A673 (cell line): Measurements from ENCODE around the gene C13orf46. TPM values are rescaled to one million over a fixed set of nuclear protein-coding genes. Genes with fewer than 3 reads are reported as not detected.

Source experiments
- BruUV-seq: library from RNA; stranded (reverse); fragments of 400-500 nt; replicated peaks from 2 replicates; lab custom pipeline; 2021; lab: Mats Ljungman, UMichigan
- CTCF ChIA-PET: fragments of 300-600 bp; sonication (Branson Sonifier 250); formaldehyde crosslinking; loops from one replicate; lab custom pipeline; 2022; ENCODE audit warnings: antibody characterized with exemption; lab: Charles Lee
- POLR2A ChIA-PET: fragments of 300-600 bp; sonication (Branson Sonifier 250); formaldehyde crosslinking; loops from one replicate; lab custom pipeline; 2022; ENCODE audit warnings: antibody characterized with exemption; ENCODE audit not compliant: low non-redundant PET; lab: Charles Lee
- DNase-seq: peaks from one replicate; pipeline ENCODE4 v3.0.0-alpha.2; 2015; ENCODE audit warnings: low spot score
- H3K27ac ChIP-seq: fragments of 200-600 bp; sonication (generic); 2 replicates; pipeline ENCODE4 v1.5.1; 2016; ENCODE audit warnings: mixed run types, low read depth, mild to moderate bottlenecking, mixed read lengths, antibody characterized with exemption, low read length; ENCODE audit not compliant: poor library complexity, severe bottlenecking
- H3K27me3 ChIP-seq: fragments of 200-600 bp; sonication (generic); replicated peaks from 2 replicates; pipeline ENCODE4 v1.6.1; 2017; ENCODE audit warnings: mixed run types, low read depth, mild to moderate bottlenecking, mixed read lengths, antibody characterized with exemption, low read length; ENCODE audit not compliant: insufficient read depth, poor library complexity
- H3K36me3 ChIP-seq: fragments of 200-600 bp; sonication (generic); 2 replicates; pipeline ENCODE4 v1.6.1; 2016; ENCODE audit warnings: mixed run types, mild to moderate bottlenecking, mixed read lengths, antibody characterized with exemption, low read length; ENCODE audit not compliant: insufficient read depth, poor library complexity, severe bottlenecking
- H3K4me1 ChIP-seq: fragments of 200-600 bp; sonication (generic); 2 replicates; pipeline ENCODE4 v1.6.1; 2017; ENCODE audit warnings: mixed run types, mild to moderate bottlenecking, mixed read lengths, antibody characterized with exemption, low read length; ENCODE audit not compliant: insufficient read depth, poor library complexity, severe bottlenecking
- H3K4me3 ChIP-seq: fragments of 200-600 bp; sonication (generic); 2 replicates; pipeline ENCODE4 v1.5.1; 2016; ENCODE audit warnings: low read depth, mixed run types, mild to moderate bottlenecking, mixed read lengths, low read length; ENCODE audit not compliant: poor library complexity, severe bottlenecking
- H3K9me3 ChIP-seq: fragments of 200-600 bp; sonication (generic); 2 replicates; pipeline ENCODE4 v1.6.1; 2016; ENCODE audit warnings: mixed run types, low read depth, mild to moderate bottlenecking, mixed read lengths, antibody characterized with exemption, low read length; ENCODE audit not compliant: poor library complexity, severe bottlenecking
- EZH2 ChIP-seq: fragments of 200-600 bp; sonication (generic); IDR thresholded peaks from 2 replicates; pipeline ENCODE4 v1.6.1; 2017; ENCODE audit warnings: borderline replicate concordance, low read depth, mild to moderate bottlenecking, mixed read lengths, antibody characterized with exemption, low read length; ENCODE audit not compliant: poor library complexity, severe bottlenecking
- intact Hi-C: fragments of 100-400 bp; cut with micrococcal nuclease; formaldehyde crosslinking; loops from one replicate; pipeline ENCODE4 v1.10.0; 2022; ENCODE audit not compliant: unreplicated experiment
- total RNA-seq: library from RNA; stranded (reverse); gene quantifications from 2 replicates; pipeline ENCODE4 v1.2.3, GENCODE V29; 2021
- TF ChIP-seq, protein P1 (sequence below): fragments of 300-800, 200-600 bp; sonication (generic); conservative IDR thresholded peaks from 2 replicates; pipeline ENCODE4 v1.5.1; 2017; ENCODE audit warnings: low read depth, mild to moderate bottlenecking, antibody characterized with exemption, low read length, moderate library complexity, mixed read lengths

Gene C13orf46
- total RNA-seq, 1 experiment from 2014 or later: 3.6 TPM

DNA sequence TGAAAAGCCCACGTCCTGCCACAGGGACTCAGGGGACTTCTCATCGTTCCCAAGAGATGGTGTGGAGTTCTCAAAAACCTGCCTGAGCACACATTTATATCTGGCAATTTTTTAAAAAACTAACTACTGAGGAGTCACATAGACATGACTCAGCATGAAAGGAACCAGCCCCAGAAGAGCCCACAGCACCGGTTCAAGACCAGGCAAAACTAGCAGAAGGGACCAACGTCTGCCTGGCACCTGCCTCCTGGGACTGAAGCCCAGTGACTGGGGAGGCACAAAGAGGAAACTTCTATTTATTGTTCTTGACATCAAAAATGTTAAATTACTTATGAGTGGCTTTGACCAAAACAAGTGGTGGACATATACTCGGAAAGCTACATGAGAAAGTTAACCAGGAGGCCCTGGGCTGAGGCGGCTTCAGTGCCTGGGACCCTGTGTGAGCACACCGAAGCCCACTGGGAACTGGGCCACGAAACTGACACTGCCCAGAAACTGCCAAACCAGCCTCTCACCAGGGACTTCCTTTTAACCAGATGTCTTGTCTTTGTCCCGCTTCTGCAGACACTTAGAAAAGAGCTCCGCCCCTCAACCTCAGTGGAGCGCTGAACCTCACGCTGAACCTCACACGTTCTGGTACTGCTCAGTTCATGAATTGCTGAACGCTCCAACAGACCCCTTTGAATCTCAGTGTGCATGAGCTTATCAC is 25.7 kb downstream of the C13orf46 start:
- DNase-seq: peak; percentile 49
- Histone ChIP-seq H3K27me3 (no peaks in the 10 kb centered on the region), H3K36me3 (no peaks in the 10 kb centered on the region), H3K4me3 (no peak overlapping the region), H3K9me3 (no peaks in the 10 kb centered on the region), H3K4me1 (peaks cover 10% of the 10 kb centered on the region), H3K27ac (no peak overlapping the region)
- intact Hi-C loops: no loop called here
- ChIA-PET POLR2A (no interaction called here), CTCF (no interaction called here)
- no TSS peak for BruUV-seq
- TF ChIP-seq EZH2: no peak
- TF ChIP-seq, protein P1, sequence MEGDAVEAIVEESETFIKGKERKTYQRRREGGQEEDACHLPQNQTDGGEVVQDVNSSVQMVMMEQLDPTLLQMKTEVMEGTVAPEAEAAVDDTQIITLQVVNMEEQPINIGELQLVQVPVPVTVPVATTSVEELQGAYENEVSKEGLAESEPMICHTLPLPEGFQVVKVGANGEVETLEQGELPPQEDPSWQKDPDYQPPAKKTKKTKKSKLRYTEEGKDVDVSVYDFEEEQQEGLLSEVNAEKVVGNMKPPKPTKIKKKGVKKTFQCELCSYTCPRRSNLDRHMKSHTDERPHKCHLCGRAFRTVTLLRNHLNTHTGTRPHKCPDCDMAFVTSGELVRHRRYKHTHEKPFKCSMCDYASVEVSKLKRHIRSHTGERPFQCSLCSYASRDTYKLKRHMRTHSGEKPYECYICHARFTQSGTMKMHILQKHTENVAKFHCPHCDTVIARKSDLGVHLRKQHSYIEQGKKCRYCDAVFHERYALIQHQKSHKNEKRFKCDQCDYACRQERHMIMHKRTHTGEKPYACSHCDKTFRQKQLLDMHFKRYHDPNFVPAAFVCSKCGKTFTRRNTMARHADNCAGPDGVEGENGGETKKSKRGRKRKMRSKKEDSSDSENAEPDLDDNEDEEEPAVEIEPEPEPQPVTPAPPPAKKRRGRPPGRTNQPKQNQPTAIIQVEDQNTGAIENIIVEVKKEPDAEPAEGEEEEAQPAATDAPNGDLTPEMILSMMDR: no peak

DNA sequence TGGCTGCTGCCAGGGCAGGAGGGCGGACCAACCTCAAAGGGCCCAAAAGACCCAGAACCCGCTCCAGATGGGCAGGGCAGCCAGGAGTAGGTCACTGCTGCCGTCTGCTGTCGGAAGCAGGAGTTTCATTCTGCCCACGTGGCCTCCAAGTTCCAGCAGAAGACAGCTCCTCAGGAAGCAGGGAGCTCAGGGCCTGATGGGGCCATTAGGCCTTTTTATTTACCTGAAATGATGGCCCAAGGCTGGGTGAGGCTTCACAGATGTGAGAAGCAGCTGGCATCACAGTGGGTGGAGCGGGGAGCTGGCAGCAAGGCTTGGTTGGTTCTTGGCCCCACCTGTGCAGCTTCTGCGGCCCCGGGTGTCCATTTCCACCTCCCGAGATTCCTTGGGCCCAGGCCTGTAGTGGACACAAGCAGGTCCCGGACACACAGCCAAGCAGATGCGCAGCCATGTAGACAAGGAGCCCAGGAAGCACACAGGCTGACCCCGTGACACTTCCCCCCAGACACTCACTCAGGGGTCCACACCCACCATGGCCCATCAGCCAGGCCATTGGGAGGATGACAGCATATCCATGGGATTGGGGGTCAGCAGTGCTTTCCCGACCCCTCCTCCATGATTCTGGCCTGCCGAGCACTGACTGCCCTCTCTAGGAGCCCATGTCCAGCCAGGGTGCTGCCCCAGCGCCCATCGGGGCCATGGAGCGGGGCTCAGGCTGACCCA is 26.4 kb downstream of the C13orf46 start:
- Histone ChIP-seq H3K4me1 (peaks cover 10% of the 10 kb centered on the region), H3K27me3 (no peaks in the 10 kb centered on the region), H3K9me3 (no peaks in the 10 kb centered on the region), H3K4me3 (no peak overlapping the region), H3K27ac (no peak overlapping the region), H3K36me3 (no peaks in the 10 kb centered on the region)
- CTCF ChIA-PET: no interaction called here
- intact Hi-C loops: no loop called here
- POLR2A ChIA-PET: no interaction called here
- no peak for TF ChIP-seq EZH2
- TF ChIP-seq, protein P1: no peak
- no TSS peak for BruUV-seq
- no peak for DNase-seq

DNA sequence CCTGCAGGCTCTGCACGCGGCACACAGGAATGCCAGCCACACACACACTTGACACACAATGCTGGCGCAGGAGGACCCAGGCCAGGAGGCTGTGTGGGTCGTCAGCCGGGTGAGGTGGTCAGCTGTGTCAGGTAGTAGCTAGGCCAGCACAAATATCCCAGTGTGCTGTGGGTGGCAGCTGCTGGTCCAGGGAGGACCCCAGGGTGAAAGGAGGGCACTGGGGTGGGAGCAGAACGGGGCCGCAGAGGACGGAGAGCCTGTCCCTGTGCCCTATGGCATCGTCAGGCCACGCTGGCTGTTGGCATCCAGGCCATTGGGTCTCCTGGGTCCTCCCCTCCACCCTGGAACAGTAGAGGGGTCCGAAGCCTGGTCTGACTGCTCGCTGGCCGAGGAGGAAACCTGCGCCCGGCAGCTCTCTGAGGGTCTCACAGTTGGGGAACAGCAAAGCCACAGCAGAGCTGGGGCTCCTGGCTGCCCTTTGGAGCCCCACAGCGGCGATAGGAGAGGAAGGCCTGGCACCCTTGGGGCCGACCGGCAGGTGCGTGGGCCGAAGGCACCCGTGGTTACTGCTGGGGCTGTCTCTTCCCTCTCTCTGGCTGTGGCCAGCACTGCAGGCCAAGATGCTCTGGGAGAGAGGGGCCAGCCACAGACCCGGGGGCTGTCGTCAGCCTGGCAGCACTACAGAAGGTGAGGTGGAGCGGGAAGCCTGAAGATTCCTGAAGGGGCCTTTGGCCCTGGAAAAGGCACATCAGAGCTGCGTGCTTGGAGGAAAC is 27.3 kb downstream of the C13orf46 start:
- DNase-seq: no peak
- H3K27ac ChIP-seq: no peak overlapping the region
- H3K27me3 ChIP-seq: no peaks in the 10 kb centered on the region
- H3K4me3 ChIP-seq: no peak overlapping the region
- ChIA-PET CTCF (no interaction called here), POLR2A (no interaction called here)
- H3K36me3 ChIP-seq: no peaks in the 10 kb centered on the region
- TF ChIP-seq, protein P1: no peak
- TF ChIP-seq EZH2: no peak
- no peaks in the 10 kb centered on the region for H3K9me3 ChIP-seq
- H3K4me1 ChIP-seq: peaks cover 10% of the 10 kb centered on the region
- intact Hi-C loops: no loop called here
- BruUV-seq: no TSS peak
